Left ventricle myocardium inferior (tissue), 1 donor: ENCODE data around the gene MYH11. TPM values are rescaled to one million over a fixed set of nuclear protein-coding genes. Genes with fewer than 3 reads are reported as not detected.

ENCODE experiments used
- DNase-seq: peaks from one replicate; pipeline ENCODE4 v3.0.0-alpha.2; 2020
- H3K27ac ChIP-seq: fragments of 200-600 bp; replicated peaks from 2 replicates; pipeline ENCODE4 v1.8.0; 2021
- H3K27me3 ChIP-seq: fragments of 200-600 bp; 2 replicates; pipeline ENCODE4 v1.8.0; 2021; ENCODE audit warnings: low read depth
- H3K36me3 ChIP-seq: fragments of 200-600 bp; 2 replicates; pipeline ENCODE4 v1.8.0; 2021
- H3K4me1 ChIP-seq: fragments of 200-600 bp; 2 replicates; pipeline ENCODE4 v1.8.0; 2021
- H3K4me3 ChIP-seq: fragments of 200-600 bp; 2 replicates; pipeline ENCODE4 v1.8.0; 2021; ENCODE audit warnings: mild to moderate bottlenecking, moderate library complexity
- H3K9me3 ChIP-seq: fragments of 200-600 bp; replicated peaks from 2 replicates; pipeline ENCODE4 v1.8.0; 2021
- intact Hi-C: fragments of 100-400 bp; cut with micrococcal nuclease; formaldehyde crosslinking; loops from one replicate; pipeline ENCODE4 v1.11.0; 2022
- total RNA-seq: library from RNA; stranded (reverse); fragmentation: NEBNext Ultra II Directional; extraction: Animal tissue kit (Norgen Biotek cat#: 25700); gene quantifications from one replicate; pipeline ENCODE4 v1.2.1, GENCODE V29; 2021
- TF ChIP-seq, protein P1 (sequence below): fragments of 200-600 bp; IDR thresholded peaks from 2 replicates; pipeline ENCODE4 v1.8.0; 2021; ENCODE audit warnings: antibody characterized with exemption, mild to moderate bottlenecking, borderline replicate concordance
- donor health status: DM: no; HTN: yes; CAD: no; lungs with severe emphysema.

MYH11 gene
- total RNA-seq, 1 donor from 2014 or later: 15.6 TPM

DNA sequence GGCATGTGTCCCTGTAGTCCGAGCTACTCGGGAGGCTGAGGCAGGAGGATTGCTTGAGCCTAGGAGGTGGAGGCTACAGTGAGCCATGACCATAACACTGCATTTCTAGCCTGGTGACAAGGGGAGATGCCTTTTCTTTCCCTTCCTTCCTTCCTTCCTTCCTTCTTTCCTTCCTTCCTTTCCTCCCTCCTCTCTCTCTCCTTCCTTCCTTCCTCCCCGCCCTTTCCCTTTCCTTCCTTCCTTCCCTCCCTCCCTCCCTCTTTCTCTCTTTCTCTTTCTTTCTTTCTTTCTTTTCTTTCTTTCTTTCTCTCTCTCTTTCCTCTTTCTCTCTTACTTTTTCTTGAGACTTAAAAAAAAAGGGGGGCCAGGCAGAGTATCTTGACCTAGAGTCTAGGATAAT lies 34.7 kb upstream of the MYH11 start:
- intact Hi-C loops: no loop called here

DNA sequence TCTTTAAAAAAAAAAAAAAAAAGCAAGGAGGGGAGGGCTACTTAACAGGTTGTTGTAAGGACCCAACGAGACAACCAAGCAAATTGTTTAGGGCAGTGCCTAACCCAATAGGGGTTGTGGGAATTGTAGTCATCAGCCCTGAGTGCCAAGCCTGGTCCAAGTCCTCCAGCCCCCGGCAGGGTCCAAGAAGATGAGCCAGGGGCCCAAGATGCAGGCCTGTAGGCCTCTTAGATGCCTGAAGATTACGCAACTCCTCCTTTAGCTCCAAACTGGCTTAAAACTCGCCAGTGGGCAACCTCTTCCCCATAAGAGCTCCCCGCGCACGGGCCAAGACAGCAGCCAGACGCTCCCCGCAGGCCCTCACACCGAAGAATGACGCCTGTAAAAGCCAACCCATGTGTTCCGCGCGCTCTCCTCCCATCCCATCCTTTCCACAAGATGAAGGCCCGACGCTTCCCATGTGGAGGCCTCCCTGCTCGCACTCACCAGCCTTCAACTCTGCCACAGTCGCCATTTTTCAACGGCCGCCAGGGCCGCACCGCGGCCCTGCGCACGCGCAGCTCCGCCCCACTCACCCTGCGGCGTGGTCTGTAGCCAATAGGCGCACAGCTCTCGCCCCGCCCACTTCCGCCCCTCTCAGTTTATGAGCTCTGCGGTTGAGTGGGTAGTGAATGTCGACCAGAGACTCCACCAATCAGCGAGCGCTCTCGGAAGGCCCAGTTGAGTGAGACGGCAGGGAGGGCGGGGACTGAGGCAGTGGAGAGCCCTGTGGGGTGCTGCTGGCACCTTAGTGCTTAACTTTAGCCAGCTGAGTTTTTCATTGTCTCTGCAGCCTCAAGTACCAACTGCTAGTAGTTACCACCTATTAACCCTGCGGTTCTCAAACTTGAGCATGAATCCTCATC lies 31.5 kb upstream of the MYH11 start, which contains the start of gene CEP20:
Gene CEP20 (minus strand): TSS at position 532 of the 905 bp plus-strand sequence. CDS start 18 bp downstream, at position 514.
- Histone ChIP-seq H3K36me3 (peaks cover 6% of the 10 kb centered on the region), H3K27me3 (no peaks in the 10 kb centered on the region), H3K9me3 (no peaks in the 10 kb centered on the region), H3K27ac (peak within 1 kb of the TSS; percentile 89), H3K4me3 (peak within 1 kb of the TSS; percentile 91), H3K4me1 (peaks cover 38% of the 10 kb centered on the region)
- intact Hi-C loops: no loop called here
- DNase-seq: peak; percentile 100
- TF ChIP-seq, protein P1, sequence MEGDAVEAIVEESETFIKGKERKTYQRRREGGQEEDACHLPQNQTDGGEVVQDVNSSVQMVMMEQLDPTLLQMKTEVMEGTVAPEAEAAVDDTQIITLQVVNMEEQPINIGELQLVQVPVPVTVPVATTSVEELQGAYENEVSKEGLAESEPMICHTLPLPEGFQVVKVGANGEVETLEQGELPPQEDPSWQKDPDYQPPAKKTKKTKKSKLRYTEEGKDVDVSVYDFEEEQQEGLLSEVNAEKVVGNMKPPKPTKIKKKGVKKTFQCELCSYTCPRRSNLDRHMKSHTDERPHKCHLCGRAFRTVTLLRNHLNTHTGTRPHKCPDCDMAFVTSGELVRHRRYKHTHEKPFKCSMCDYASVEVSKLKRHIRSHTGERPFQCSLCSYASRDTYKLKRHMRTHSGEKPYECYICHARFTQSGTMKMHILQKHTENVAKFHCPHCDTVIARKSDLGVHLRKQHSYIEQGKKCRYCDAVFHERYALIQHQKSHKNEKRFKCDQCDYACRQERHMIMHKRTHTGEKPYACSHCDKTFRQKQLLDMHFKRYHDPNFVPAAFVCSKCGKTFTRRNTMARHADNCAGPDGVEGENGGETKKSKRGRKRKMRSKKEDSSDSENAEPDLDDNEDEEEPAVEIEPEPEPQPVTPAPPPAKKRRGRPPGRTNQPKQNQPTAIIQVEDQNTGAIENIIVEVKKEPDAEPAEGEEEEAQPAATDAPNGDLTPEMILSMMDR: peak; percentile 50

More for the DNA sequence above, 34.7 kb upstream of the MYH11 start:
- no peaks in the 10 kb centered on the region for H3K9me3 ChIP-seq
- H3K4me1 ChIP-seq: peaks cover 25% of the 10 kb centered on the region
- no peaks in the 10 kb centered on the region for H3K36me3 ChIP-seq
- no peak overlapping the region for H3K27ac ChIP-seq
- DNase-seq: no peak
- no peaks in the 10 kb centered on the region for H3K27me3 ChIP-seq
- no peak overlapping the region for H3K4me3 ChIP-seq
- TF ChIP-seq, protein P1: no peak

DNA sequence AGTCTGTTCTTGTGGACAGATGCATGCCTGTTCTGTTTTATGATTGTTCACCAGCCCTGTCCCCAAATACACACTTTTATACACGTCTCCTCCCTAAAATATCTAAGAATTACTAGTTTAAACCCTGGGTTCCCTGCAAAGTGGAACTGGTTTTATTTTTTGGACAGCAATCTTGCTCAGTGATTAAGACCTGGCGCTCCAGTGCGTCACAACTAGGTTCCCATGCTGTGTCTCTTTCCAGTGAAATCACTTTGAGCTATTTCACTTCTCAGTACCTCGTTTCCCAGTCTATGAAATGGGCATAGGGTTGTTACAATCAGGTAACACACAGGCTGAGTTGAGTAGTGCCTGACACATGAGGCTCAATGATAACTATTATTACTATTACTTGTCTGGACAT lies 30.5 kb upstream of the MYH11 start:
- no peaks in the 10 kb centered on the region for H3K9me3 ChIP-seq
- H3K27ac ChIP-seq: no peak overlapping the region
- intact Hi-C loops: no loop called here
- peaks cover 13% of the 10 kb centered on the region for H3K36me3 ChIP-seq
- no peak for DNase-seq
- H3K4me3 ChIP-seq: peak overlapping the region; percentile 91
- TF ChIP-seq, protein P1: no peak
- H3K27me3 ChIP-seq: no peaks in the 10 kb centered on the region
- peaks cover 38% of the 10 kb centered on the region for H3K4me1 ChIP-seq

DNA sequence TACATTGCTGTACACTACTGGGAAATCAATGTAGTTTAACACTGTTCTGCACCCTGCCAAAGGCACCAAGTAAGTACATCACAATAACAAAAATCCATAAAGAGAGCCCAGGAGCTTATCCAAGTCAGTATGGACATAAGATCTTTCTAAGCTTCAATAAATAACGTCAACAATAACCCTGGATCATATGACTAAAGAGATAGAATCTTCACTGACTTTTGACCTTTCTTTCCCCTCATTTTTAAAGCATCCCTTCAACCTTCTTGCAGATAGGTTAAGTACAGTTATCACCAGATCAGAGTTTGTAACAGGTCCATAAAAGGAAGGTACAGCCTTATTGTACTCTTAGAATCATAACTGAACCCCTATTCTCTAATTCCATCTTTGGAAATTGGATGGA lies 29.2 kb upstream of the MYH11 start:
- H3K4me1 ChIP-seq: peaks cover 38% of the 10 kb centered on the region
- no peak overlapping the region for H3K4me3 ChIP-seq
- no peak for DNase-seq
- intact Hi-C loops: no loop called here
- no peaks in the 10 kb centered on the region for H3K9me3 ChIP-seq
- peaks cover 25% of the 10 kb centered on the region for H3K36me3 ChIP-seq
- H3K27me3 ChIP-seq: no peaks in the 10 kb centered on the region
- TF ChIP-seq, protein P1: no peak
- H3K27ac ChIP-seq: no peak overlapping the region

DNA sequence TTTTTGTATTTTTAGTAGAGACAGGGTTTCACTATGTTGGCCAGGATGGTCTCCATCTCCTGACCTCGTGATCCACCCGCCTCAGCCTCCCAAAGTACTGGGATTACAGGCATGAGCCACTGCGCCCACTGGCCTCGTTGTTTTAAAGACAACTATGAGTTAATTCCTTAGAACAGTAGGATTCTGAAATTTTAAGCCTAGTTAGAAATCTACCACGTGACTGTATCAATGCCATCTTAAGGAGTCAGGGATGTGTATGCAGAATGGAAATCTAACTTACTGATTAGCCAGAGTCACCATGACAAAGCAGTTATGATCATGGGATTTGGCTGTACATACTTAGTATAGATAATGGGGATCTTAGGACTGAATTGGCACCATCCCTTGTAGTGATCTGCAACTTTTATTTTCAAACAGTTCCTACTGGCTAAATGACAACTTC lies 28.8 kb upstream of the MYH11 start:
- no peak overlapping the region for H3K27ac ChIP-seq
- DNase-seq: no peak
- no peaks in the 10 kb centered on the region for H3K27me3 ChIP-seq
- TF ChIP-seq, protein P1: no peak
- no peak overlapping the region for H3K4me3 ChIP-seq
- peaks cover 38% of the 10 kb centered on the region for H3K4me1 ChIP-seq
- H3K9me3 ChIP-seq: no peaks in the 10 kb centered on the region
- intact Hi-C loops: no loop called here
- H3K36me3 ChIP-seq: peaks cover 25% of the 10 kb centered on the region
